ENCODE results near the gene ISOC1. TPM values are rescaled to one million over a fixed set of nuclear protein-coding genes. Genes with fewer than 3 reads are reported as not detected.

ISOC1 gene
- total and polyA plus RNA-seq, 2 of the 13 experiments (the other 11 are each of a cell fraction or from before 2014, with no cell fraction given) = 25.7 to 51.3 TPM

- no peak for TF ChIP-seq USF2 (IDR thresholded peaks at IDR 0.05; ENCODE audit: low read depth, low read length)
- peak; percentile 60; the same call in 1 of the 2 replicates for TF ChIP-seq USF2 (CRISPR knock-in tag; IDR thresholded peaks at IDR 0.05; ENCODE audit: borderline replicate concordance)
- TF ChIP-seq PAXIP1 (CRISPR knock-in tag; conservative IDR thresholded peaks at IDR 0.05) = peak; percentile 95
- peak; percentile 85 for TF ChIP-seq ZNF230 (CRISPR knock-in tag; IDR thresholded peaks at IDR 0.05)
- TF ChIP-seq ZNF260 (CRISPR knock-in tag; IDR thresholded peaks at IDR 0.05; ENCODE audit: borderline replicate concordance, low read depth) = no peak
- no peak for TF ChIP-seq ATF6 (CRISPR knock-in tag; conservative IDR thresholded peaks at IDR 0.05)
- TF ChIP-seq CAMTA2 (CRISPR knock-in tag; IDR thresholded peaks at IDR 0.05; ENCODE audit: borderline replicate concordance) = no peak; the same call in 1 of the 2 replicates
- TF ChIP-seq ZFP36L2 (CRISPR knock-in tag; IDR thresholded peaks at IDR 0.05) = no peak
- peak; percentile 56; the same call in 1 of the 2 replicates for TF ChIP-seq ZNF816 (CRISPR knock-in tag; IDR thresholded peaks at IDR 0.05; ENCODE audit: borderline replicate concordance)
- TF ChIP-seq JUN (CRISPR knock-in tag; IDR thresholded peaks at IDR 0.05) = no peak; the same call in 1 of the 2 replicates
- no peak for TF ChIP-seq HCFC1 (IDR thresholded peaks at IDR 0.05; ENCODE audit: low read depth, low read length)
- no peak; the same call in 1 of the 2 replicates for TF ChIP-seq ZNF629 (CRISPR knock-in tag; conservative IDR thresholded peaks at IDR 0.05)
- no peak for TF ChIP-seq ARID3A (IDR thresholded peaks at IDR 0.05; ENCODE audit: low read depth, low read length)
- TF ChIP-seq POLR2A (IDR thresholded peaks at IDR 0.05; ENCODE audit: insufficient read depth in 1 of 2, low read depth in 2 of 2, low read length in 2 of 2) = peak; percentile 73 to 94
- no peak for TF ChIP-seq ZNF615 (CRISPR knock-in tag; IDR thresholded peaks at IDR 0.05; ENCODE audit: borderline replicate concordance)
- TF ChIP-seq CCDC6 (CRISPR knock-in tag; IDR thresholded peaks at IDR 0.05) = peak; percentile 92
- peak; percentile 59; the same call in 1 of the 2 replicates for TF ChIP-seq ZNF446 (CRISPR knock-in tag; IDR thresholded peaks at IDR 0.05)
- no peak for TF ChIP-seq ZFP36L1 (CRISPR knock-in tag; IDR thresholded peaks at IDR 0.05)
These were observed 663 bp downstream of the ISOC1 start (continued) for GRCh38 chr5:129094924-129095899.
